NCI-H1436 treated with DMSO at 0.1 percent for 48 hours (cell line): ENCODE measurements around the gene GDPGP1.
"Not testable (repeated sequence)": the region's sequence is repeated elsewhere in the genome, so short reads cannot be mapped to it uniquely, and the experiment has no call there.

ENCODE experiments used
- DNase-seq: peaks from one replicate; lab custom pipeline; 2025; lab: John Stamatoyannopoulos, UW

Gene GDPGP1, protein sequence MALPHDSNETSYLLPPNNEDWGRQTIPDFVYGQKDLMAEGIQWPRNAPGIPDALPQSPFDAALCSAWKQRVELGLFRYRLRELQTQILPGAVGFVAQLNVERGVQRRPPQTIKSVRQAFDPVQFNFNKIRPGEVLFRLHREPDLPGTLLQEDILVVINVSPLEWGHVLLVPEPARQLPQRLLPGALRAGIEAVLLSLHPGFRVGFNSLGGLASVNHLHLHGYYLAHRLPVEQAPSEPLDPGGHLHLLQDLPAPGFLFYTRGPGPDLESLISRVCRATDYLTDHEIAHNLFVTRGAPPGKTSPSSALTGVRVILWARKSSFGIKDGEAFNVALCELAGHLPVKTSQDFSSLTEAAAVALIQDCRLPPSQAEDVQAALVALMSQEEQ

DNA sequence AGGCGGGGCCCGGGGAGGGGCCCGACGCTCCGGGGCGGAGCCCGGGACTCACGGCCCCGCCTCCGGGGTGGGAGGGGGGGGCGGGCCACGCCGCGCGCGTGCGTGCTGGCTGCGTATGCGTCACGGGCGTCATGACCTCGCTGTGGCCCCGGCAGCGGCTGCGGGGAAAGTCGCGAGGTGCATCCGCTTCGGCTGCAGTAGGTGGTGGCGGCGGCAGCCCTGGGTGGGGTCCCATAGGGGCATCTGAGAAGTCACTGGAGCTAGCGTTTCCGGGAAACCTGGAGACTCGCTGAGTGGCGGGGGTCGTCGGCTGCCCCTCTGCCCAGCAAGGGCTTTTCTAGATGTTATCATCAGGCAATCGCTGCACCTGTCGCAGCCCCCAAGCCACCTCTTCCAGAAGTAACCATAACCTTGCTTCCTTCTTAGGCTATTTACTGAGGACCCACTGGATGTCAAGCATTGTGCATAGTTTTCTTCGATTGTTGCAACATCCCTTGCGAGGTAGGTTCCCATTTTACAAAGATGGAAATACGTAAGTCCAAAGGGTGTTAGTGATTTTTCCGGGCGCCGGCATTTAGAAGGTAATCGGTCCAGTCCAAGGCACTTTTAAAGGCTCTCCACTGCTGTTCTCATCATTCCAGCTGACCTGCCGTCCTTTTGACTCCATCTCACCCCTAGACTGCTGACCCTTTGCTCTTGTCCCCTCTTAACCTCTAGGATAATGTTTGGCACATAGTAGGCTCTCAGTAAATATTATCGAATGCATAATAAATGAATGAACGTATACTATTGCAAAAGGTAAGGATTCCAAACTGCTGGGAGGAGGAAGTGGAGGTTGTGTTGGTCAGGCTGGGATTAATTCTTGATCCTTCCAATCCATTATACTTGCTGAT, at the start of gene GDPGP1:
TSS of gene GDPGP1 (plus strand) at position 114 of the 893 bp plus-strand sequence. CDS start 6,700 bp downstream, outside the sequence.
- DNase-seq: peak; percentile 35

DNA sequence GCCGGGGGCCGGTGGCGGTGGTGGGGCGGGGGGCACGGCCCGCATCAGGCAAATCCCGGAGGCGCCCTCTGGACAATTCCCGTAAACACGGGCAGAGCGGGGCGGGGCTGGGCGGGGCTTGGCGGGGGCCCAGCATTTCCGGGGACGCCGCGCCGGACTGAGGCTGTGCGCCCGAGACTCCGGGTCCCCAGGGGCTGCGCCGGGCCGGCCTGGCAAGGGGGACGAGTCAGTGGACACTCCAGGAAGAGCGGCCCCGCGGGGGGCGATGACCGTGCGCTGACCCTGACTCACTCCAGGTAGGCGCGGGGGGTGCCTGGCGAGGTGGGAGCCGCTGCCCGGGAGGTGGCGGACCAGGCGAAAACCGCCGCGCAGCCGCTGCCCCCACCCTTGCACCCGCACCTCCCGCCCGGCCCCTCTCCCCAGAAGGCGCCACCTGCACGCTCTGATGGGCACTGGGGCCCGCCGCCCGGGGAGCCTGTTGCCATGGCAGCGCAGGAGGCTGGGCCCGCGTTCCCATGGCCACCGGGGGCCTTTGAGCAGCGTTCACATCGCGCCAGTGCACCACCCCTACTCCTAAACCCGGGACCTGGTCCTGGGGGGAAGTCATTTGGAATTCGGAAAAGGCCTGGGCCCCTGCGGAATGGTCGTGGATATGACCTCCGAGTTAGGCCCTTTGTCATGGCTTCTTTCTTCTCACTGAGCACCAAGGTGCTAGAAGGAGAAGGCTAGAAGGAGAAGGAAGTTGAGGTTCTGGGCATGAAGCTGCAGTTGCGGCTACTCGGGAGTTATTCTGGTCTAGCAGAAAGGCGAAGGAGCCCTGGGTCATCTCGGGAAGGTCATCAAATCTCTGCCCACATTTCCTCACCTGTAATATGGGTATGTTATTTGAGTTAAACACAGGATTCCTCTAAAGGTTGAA, 49.0 kb upstream of the GDPGP1 start:
- no peak for DNase-seq

GRCh38 chr15:90187257-90187868, 46.6 kb upstream of the GDPGP1 start:
- DNase-seq: no peak

DNA sequence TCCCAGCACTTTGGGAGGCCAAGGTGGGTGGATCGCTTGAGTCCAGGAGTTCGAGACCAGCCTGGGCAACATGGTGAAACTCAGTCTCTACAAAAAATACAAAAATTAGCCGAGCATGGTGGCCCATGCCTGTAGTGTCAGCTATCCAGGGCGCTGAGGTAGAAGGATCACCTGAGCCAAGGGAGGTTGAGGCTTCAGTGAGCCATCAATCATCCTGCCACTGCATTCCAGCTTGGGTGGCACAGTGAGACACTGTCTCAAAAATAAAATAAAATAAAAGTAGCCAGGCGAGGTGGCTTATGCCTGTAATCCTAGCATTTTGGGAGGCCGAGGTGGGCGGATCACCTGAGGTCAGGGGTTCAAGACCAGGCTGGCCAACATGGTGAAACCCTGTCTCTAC, 45.9 kb upstream of the GDPGP1 start:
- not testable (repeated sequence) for DNase-seq

- DNase-seq: no peak
Observed at GRCh38 chr15:90188914-90189748, 44.9 kb upstream of the GDPGP1 start.

DNA sequence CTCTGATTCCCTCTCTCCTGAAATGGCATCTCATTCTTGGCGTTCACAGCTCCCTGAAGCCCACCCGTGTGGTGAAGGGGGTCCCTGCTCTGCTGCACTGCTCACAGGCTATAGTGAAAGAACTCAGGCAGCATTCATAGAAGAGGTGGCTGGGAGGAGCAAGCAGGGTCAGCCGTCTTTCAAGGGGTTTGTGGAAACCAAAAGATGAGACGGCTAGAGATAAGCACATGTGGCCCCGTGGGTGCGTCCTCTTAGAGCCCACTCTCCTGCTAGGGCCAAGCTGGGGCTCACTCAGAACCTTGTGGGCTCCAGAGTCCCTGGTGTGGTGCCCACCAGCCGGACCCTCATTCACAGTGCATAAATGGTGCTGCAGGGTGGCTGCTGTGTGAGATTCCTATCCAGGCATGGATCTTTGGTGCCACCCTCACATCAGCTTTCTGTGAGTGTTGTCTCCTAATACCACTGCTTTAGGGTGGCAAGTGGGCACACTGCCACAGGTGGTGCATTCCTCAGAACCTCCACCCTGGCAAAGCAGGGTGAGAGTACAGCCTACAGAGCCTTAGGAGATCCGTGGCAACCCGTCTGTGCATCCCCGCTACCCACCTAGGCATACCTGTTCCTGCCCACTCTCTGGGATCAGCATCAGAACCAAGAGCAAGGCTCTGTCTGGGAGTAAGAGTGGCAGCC, 44.1 kb upstream of the GDPGP1 start:
- DNase-seq: no peak

- DNase-seq: no peak
Observed at GRCh38 chr15:90190606-90191343, 43.2 kb upstream of the GDPGP1 start.

- DNase-seq: no peak
Observed at GRCh38 chr15:90191344-90191687, 42.7 kb upstream of the GDPGP1 start.

DNA sequence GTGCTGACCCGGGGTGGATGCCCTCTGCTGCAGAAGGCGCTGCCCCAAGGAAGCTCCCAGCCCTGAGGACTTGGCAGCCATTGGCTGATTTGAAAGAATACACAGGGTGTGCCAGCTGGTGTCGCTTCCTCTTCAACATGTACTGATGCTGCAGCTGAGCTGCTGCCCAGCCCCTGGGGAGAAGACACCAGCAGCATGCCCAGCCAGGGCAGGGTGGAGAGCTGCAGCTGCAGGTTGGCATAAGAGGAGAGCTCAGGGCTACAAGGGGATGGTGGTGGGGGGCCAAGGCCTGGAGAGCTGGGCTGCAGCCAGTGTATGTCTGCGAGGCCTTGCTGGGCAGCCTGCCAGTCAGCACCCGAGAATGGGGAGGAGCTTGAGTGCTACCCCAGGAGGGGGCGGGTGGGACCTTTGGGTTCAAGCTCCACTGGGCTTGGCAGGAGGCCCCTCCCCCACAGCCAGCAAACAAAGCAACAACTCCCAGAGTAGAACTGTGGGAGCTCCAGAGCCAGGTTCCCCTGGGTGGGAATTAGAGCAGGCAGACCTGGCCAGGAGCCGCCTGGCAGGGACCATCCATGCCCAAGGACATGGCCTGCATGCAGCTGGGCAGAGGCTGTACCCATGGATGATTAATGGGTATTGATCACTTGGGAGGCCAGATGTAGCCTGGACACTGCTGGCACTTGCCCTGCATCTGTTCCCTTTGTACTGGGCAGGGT, 42.1 kb upstream of the GDPGP1 start:
- peak; percentile 72 for DNase-seq

DNA sequence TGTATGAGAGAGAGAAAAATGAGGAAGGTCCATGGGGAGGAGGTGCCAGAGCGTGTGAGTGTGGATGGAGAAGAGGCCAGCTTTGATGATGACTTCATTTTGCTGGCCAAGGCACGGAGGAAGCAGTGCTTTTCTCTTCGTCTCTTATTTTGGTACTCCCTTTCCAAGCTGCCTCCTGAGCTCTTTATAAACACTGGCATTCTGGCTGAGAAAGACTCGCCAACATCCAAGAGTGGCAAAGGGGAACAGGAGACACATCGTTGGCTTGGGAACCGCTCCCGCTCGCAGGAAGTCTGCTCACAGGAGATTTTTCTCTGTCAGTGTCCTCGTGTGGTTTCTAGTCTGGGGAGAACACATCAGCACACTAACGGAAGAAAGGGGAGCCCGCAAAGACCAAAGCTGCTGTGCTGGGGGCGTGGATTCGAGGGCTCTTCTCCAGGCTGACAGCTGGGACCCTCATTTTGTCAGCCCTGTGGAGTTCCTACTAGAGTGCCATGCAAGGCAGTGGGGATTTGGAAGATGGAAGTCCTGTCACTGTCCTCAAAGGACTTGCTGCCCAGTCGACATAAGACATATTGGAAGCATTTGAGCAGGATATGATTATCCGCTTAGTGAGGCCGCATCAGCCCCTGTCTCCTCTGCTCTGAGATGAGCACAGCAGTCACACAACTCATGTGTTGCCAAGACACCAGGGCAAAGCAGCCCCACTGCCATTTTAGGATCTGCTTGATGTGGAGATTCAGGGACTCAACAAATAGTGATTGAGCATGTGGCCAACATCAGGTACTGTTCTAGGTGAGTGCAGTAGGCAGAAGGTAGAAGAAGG, 40.8 kb upstream of the GDPGP1 start:
- no peak for DNase-seq

GRCh38 chr15:90194655-90195054, 39.4 kb upstream of the GDPGP1 start:
- no peak for DNase-seq

DNA sequence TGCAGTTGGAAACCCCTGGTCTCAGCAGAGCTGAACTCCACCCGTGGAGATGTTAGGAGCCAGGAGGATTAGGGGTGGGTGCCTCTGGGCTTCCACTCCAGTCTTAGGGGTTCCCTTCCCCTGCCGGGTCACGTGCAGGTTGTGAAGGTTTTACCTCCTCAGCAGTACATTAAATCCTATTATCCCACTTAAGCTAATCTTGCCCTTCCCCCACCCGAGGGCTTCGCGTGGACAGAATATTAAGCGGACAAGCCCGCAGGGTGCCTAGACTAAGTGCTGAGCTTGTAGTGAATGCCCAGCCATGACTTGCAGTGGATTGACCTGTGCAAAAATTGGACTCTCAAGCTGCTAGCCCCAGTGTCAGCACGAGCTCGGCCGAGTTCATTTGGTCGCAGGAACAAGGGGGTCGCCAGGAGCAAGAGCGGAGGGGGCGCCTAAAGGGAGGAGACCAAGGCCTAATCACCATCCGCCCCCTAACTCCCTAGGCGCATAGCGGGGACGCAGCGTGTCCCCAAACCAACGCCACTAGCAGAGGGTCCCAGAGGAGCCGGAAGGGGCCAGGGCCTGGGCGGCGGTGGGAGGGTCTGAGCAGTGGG, 33.4 kb upstream of the GDPGP1 start:
- DNase-seq: no peak

DNA sequence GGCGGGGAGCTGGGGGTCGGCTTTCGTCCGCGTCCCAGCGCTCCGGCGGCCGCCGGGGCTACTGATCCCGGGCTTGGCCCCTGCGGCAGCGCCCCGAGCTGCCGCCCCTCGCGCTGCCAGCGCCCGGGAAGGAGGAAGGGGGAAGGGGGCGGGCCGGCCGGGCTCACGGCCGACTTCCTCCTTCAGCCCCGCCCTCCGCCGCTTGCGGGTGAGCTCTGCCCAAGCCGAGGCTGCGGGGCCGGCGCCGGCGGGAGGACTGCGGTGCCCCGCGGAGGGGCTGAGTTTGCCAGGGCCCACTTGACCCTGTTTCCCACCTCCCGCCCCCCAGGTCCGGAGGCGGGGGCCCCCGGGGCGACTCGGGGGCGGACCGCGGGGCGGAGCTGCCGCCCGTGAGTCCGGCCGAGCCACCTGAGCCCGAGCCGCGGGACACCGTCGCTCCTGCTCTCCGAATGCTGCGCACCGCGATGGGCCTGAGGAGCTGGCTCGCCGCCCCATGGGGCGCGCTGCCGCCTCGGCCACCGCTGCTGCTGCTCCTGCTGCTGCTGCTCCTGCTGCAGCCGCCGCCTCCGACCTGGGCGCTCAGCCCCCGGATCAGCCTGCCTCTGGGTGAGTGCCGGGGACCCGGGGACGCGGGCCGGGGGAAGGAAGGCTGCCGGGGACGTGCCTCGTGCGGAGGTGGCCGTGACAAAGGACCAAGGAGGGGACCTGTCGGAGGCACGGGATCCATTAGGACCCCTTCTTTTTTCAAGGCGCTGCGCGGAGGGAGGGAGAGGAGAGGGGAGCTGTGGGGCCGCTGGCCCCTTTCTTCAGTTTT, 32.7 kb upstream of the GDPGP1 start, which contains the start of gene SEMA4B:
TSS of gene SEMA4B (plus strand) at position 201 of the 814 bp plus-strand sequence. CDS start at position 450, 249 bp downstream.
- peak; percentile 38 for DNase-seq

GRCh38 chr15:90201944-90202375, 32.0 kb upstream of the GDPGP1 start:
- DNase-seq: no peak

DNA sequence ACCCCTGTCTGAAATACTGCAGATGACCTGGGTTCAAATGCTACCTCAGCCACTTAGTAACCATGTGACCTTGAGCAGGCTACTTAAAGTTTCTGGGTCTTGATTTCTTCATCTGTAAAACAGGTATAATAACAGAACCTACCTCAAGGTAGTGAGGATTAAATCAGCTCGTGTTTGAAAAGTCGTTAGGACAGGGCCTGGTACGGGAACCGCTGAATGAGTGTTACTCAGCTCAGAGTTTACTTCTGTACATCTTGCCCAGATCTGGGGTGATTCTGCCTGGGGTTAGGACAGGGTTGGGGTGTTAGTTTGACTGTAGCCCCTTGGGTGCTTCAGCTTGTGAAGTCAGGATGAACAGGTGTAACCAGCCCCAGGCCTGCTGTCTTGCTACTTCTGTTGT, 31.1 kb upstream of the GDPGP1 start:
- DNase-seq: no peak

- DNase-seq: no peak
Observed at GRCh38 chr15:90203473-90203872, 30.5 kb upstream of the GDPGP1 start.
